PC-3 (cell line): Measurements from ENCODE around the gene PIH1D1. TPM values are rescaled to one million over a fixed set of nuclear protein-coding genes. Genes with fewer than 3 reads are reported as not detected.

Experiments
- ATAC-seq: fragments of 200-7000 bp; cut with Tn5 transposase; 2 replicates; pipeline ENCODE4 v1.9.1; 2020; ENCODE audit warnings: mild to moderate bottlenecking, moderate library complexity
- BruUV-seq: library from RNA; stranded (reverse); fragments of 400-500 nt; replicated peaks from 2 replicates; lab custom pipeline; 2021; lab: Mats Ljungman, UMichigan
- CTCF ChIA-PET: fragments of 300-600 bp; sonication (Branson Sonifier 250); formaldehyde crosslinking; loops from one replicate; lab custom pipeline; 2022; ENCODE audit warnings: antibody characterized with exemption; lab: Charles Lee
- POLR2A ChIA-PET: fragments of 300-600 bp; sonication (Branson Sonifier 250); formaldehyde crosslinking; loops from one replicate; lab custom pipeline; 2022; ENCODE audit warnings: antibody characterized with exemption; ENCODE audit not compliant: unreplicated experiment; lab: Charles Lee
- DNase-seq: peaks from one replicate; pipeline ENCODE4 v3.0.0-alpha.2; 2015
- H2AFZ ChIP-seq: fragments of 300-600 bp; sonication (generic); 2 replicates; pipeline ENCODE4 v1.6.0; 2016; ENCODE audit warnings: antibody characterized with exemption, low read length
- H3F3A ChIP-seq: fragments of 300-600 bp; sonication (generic); one replicate; pipeline ENCODE4 v1.6.0; 2017; ENCODE audit warnings: antibody characterized with exemption, low read length, control low read depth, mild to moderate bottlenecking; ENCODE audit not compliant: unreplicated experiment
- H3K27ac ChIP-seq: fragments of 300-600 bp; sonication (generic); 2 replicates; pipeline ENCODE4 v1.5.1; 2016; ENCODE audit warnings: mild to moderate bottlenecking, low read length
- H3K27me3 ChIP-seq: fragments of 300-600 bp; sonication (generic); 2 replicates; pipeline ENCODE4 v1.6.1; 2016; ENCODE audit warnings: low read length, mixed read lengths
- H3K36me3 ChIP-seq: fragments of 300-600 bp; sonication (generic); 2 replicates; pipeline ENCODE4 v1.6.1; 2016; ENCODE audit warnings: low read depth, mixed run types, low read length, mixed read lengths
- H3K4me1 ChIP-seq: fragments of 300-600 bp; sonication (generic); 2 replicates; pipeline ENCODE4 v1.5.1; 2016; ENCODE audit warnings: low read length; ENCODE audit not compliant: insufficient read depth
- H3K4me2 ChIP-seq: fragments of 300-600 bp; sonication (generic); 2 replicates; pipeline ENCODE4 v1.6.0; 2016; ENCODE audit warnings: low read length
- H3K4me3 ChIP-seq: fragments of 300-600 bp; sonication (generic); 2 replicates; pipeline ENCODE4 v1.5.1; 2016; ENCODE audit warnings: mild to moderate bottlenecking, low read length, mixed read lengths
- H3K79me2 ChIP-seq: fragments of 300-600 bp; sonication (generic); 2 replicates; pipeline ENCODE4 v1.6.1; 2017; ENCODE audit warnings: low read length, mixed read lengths
- H3K9ac ChIP-seq: fragments of 300-600 bp; sonication (generic); 2 replicates; pipeline ENCODE4 v1.6.0; 2016; ENCODE audit warnings: mild to moderate bottlenecking, low read length
- H3K9me2 ChIP-seq: fragments of 300-600 bp; sonication (generic); replicated peaks from 2 replicates; pipeline ENCODE4 v1.6.1; 2016; ENCODE audit warnings: mixed run types, low read length, mixed read lengths
- H3K9me3 ChIP-seq: fragments of 300-600 bp; sonication (generic); 2 replicates; pipeline ENCODE4 v1.6.1; 2016; ENCODE audit warnings: low read length, mixed read lengths
- H4K20me1 ChIP-seq: fragments of 300-600 bp; sonication (generic); 2 replicates; pipeline ENCODE4 v1.6.1; 2016; ENCODE audit warnings: low read length, mixed read lengths
- EZH2 ChIP-seq: fragments of 300-600 bp; sonication (generic); IDR thresholded peaks from one replicate; pipeline ENCODE4 v1.6.1; 2017; ENCODE audit warnings: antibody characterized with exemption, mild to moderate bottlenecking, low read length; ENCODE audit not compliant: unreplicated experiment
- EZH2phosphoT487 ChIP-seq: fragments of 300-600 bp; sonication (generic); IDR thresholded peaks from 2 replicates; pipeline ENCODE4 v1.6.1; 2018; ENCODE audit warnings: mild to moderate bottlenecking, antibody characterized with exemption, low read length, borderline replicate concordance
- intact Hi-C: fragments of 100-400 bp; cut with micrococcal nuclease; formaldehyde crosslinking; loops from 2 replicates; pipeline ENCODE4 v1.9.0; 2023
- total RNA-seq: library from RNA; depleted of rRNA; stranded (reverse); fragments of >200 nt; gene quantifications from 2 replicates; pipeline ENCODE4 v1.2.3, GENCODE V29; 2014
- TF ChIP-seq, protein P1 (sequence below): fragments of 300-600 bp; sonication (generic); conservative IDR thresholded peaks from 2 replicates; pipeline ENCODE4 v1.5.1; 2017; ENCODE audit warnings: antibody characterized with exemption, low read depth, mild to moderate bottlenecking, low read length

PIH1D1 gene
- total RNA-seq, 1 experiment from 2014 or later: 171 TPM

DNA sequence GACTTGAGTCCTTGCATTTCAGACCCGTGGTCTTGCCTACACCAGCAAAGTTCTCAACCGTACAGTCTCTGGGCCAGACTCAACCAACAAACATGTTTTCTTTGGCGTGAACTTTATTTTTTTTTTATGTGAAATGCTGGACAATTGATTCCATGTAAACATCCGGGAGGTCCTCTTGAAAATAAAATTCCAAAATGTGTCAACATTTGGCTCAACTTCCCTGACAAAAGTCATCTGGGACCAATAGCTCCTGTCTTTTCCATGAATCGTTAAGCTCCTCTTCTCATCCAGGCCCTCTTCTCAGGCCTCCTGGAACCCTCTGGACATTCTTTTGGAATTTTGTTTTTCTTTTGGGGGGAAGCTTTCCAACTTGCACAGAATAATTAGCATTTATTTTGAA is 4.2 kb upstream of the PIH1D1 start:
- intact Hi-C loops: no loop called here
- H3K4me2 ChIP-seq: no peak overlapping the region
- no peaks in the 10 kb centered on the region for H3F3A ChIP-seq
- H2AFZ ChIP-seq: no peak overlapping the region
- no peak for TF ChIP-seq EZH2phosphoT487
- TF ChIP-seq EZH2: no peak
- TF ChIP-seq, protein P1, sequence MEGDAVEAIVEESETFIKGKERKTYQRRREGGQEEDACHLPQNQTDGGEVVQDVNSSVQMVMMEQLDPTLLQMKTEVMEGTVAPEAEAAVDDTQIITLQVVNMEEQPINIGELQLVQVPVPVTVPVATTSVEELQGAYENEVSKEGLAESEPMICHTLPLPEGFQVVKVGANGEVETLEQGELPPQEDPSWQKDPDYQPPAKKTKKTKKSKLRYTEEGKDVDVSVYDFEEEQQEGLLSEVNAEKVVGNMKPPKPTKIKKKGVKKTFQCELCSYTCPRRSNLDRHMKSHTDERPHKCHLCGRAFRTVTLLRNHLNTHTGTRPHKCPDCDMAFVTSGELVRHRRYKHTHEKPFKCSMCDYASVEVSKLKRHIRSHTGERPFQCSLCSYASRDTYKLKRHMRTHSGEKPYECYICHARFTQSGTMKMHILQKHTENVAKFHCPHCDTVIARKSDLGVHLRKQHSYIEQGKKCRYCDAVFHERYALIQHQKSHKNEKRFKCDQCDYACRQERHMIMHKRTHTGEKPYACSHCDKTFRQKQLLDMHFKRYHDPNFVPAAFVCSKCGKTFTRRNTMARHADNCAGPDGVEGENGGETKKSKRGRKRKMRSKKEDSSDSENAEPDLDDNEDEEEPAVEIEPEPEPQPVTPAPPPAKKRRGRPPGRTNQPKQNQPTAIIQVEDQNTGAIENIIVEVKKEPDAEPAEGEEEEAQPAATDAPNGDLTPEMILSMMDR: no peak
- no peaks in the 10 kb centered on the region for H3K27me3 ChIP-seq
- no peak overlapping the region for H3K27ac ChIP-seq
- H4K20me1 ChIP-seq: no peaks in the 10 kb centered on the region
- peaks cover 8% of the 10 kb centered on the region for H3K79me2 ChIP-seq
- no peaks in the 10 kb centered on the region for H3K9me3 ChIP-seq
- DNase-seq (no peak), ATAC-seq (no peak)
- no peaks in the 10 kb centered on the region for H3K36me3 ChIP-seq
- H3K4me3 ChIP-seq: no peak overlapping the region
- CTCF ChIA-PET: no interaction called here
- POLR2A ChIA-PET: no interaction called here
- H3K9me2 ChIP-seq: no peaks in the 10 kb centered on the region
- peaks cover under 1% of the 10 kb centered on the region; the same call in 1 of the 2 replicates for H3K4me1 ChIP-seq
- H3K9ac ChIP-seq: no peak overlapping the region
- BruUV-seq: no TSS peak

DNA sequence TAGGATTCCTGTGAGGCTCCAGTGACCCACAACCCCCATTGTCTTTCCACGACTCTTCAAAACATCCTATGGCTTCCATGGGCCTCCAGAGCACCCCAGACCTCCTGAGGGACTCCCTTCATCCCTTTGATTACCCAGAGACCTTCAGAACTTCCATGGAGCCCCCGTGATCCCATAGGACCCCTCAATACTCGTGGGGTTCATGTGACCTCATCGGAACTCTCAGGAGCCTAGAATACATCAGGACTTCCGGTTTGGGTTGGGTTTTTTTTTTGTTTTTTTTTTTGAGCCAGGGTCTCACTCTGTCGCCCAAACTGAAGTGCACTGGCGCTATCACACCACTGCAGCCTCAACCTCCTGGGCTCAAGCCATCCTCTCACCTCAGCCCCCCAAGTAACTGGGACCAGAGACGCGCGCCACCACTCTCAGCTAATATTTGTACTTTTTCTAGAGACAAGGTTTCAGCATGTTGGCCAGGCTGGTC is 2.2 kb upstream of the PIH1D1 start:
- no peak for TF ChIP-seq EZH2
- TF ChIP-seq, protein P1: no peak
- no peak for TF ChIP-seq EZH2phosphoT487
- Histone ChIP-seq H3K9me3 (no peaks in the 10 kb centered on the region), H3F3A (no peaks in the 10 kb centered on the region), H3K4me3 (no peak overlapping the region), H4K20me1 (no peaks in the 10 kb centered on the region), H3K4me2 (no peak overlapping the region), H3K36me3 (no peaks in the 10 kb centered on the region), H3K27me3 (no peaks in the 10 kb centered on the region), H3K9me2 (no peaks in the 10 kb centered on the region), H3K4me1 (peaks cover 8% of the 10 kb centered on the region; the same call in 1 of the 2 replicates), H3K27ac (no peak overlapping the region), H3K79me2 (peaks cover 18% of the 10 kb centered on the region), H2AFZ (no peak overlapping the region), H3K9ac (no peak overlapping the region)
- intact Hi-C loops: no loop called here
- ATAC-seq: no peak
- POLR2A ChIA-PET: no interaction called here
- no peak for DNase-seq
- CTCF ChIA-PET: no interaction called here
- BruUV-seq: no TSS peak

DNA sequence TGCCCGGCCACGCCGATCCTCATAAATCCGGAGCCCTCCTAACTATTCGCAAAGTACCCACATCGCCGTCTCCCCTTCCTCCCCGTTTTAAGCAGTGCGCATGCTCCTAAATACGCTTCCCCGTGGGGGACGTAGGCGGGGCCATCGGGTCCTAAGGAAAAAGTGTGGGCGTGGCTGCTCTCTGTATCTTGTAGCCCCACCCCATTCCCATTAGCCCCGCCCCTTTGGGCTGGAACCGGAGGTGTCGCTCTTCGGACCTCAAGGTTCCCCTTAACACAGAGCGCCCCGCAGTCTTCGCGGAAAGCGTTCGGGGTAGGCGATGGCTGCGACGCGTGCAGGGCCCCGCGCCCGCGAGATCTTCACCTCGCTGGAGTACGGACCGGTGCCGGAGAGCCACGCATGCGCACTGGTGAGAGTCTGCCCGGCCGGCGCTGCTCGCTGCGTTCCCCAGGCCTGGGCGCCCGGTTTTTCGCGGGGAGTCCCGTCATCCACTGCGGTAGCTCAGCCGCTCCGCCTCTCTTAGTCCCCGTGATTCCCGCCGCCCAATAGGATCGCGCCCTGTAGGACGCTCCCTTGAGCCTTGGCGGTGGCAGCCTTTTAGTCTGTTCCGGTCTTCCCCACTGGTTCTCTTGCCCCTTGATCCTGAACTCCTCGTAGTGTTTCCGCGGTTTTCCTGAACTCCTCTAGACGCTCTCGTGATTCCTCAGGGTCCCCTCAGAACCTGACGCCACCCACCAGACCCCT is 1.6 kb upstream of the PIH1D1 start, which contains the start of gene ALDH16A1:
TSS of gene ALDH16A1 (plus strand) at position 213 of the 744 bp plus-strand sequence. CDS start at position 320, 107 bp downstream.
- Histone ChIP-seq H3K4me3 (no peak within 1 kb of the TSS), H3K4me1 (peaks cover 8% of the 10 kb centered on the region; the same call in 1 of the 2 replicates), H3K9ac (no peak within 1 kb of the TSS), H3K79me2 (peaks cover 18% of the 10 kb centered on the region), H3K27me3 (no peaks in the 10 kb centered on the region), H3K9me3 (no peaks in the 10 kb centered on the region), H3K27ac (no peak within 1 kb of the TSS), H3F3A (no peaks in the 10 kb centered on the region), H4K20me1 (no peaks in the 10 kb centered on the region), H3K36me3 (peaks cover 3% of the 10 kb centered on the region; the same call in 1 of the 2 replicates), H2AFZ (peak within 1 kb of the TSS; percentile 55), H3K4me2 (no peak within 1 kb of the TSS), H3K9me2 (no peaks in the 10 kb centered on the region)
- ATAC-seq: no peak
- DNase-seq: no peak
- ChIA-PET CTCF (no interaction called here), POLR2A (no interaction called here)
- no peak for TF ChIP-seq EZH2phosphoT487
- TF ChIP-seq EZH2: no peak
- TF ChIP-seq, protein P1: no peak
- no TSS peak for BruUV-seq
- intact Hi-C loops: no loop called here
